NT2/D1 (cell line): ENCODE results near the gene PNKP.

ENCODE experiments used
- SUZ12 ChIP-seq: IDR thresholded peaks from 2 replicates; pipeline ENCODE4 v1.6.1; 2011; ENCODE audit not compliant: insufficient read length, insufficient read depth; ENCODE audit errors: extremely low read depth
- YY1 ChIP-seq: IDR thresholded peaks from 2 replicates; pipeline ENCODE4 v1.6.1; 2011; ENCODE audit not compliant: insufficient read length, insufficient read depth
- ZNF274 ChIP-seq: IDR thresholded peaks from 2 replicates; pipeline ENCODE4 v1.6.1; 2011; ENCODE audit warnings: mild to moderate bottlenecking, low read depth, low read length

GRCh38 chr19:49910179-49910578, 42.8 kb upstream of the PNKP start:
- TF ChIP-seq SUZ12, result no peak
- TF ChIP-seq YY1, result no peak
- no peak for TF ChIP-seq ZNF274
